Activated CD4-positive, alpha-beta memory T cell treated with anti-CD3 and anti-CD28 coated beads for 36 hours (primary cell): ENCODE results near the gene OGFR. TPM values are rescaled to one million over a fixed set of nuclear protein-coding genes. Genes with fewer than 3 reads are reported as not detected.
"Not testable (repeated sequence)": the region's sequence is repeated elsewhere in the genome, so short reads cannot be mapped to it uniquely, and the experiment has no call there.

Source experiments
- CTCF ChIA-PET: fragments of 350-600 bp; sonication (Branson Sonifier 250); formaldehyde crosslinking; loops from one replicate; lab custom pipeline; 2021; ENCODE audit warnings: antibody characterized with exemption, inconsistent platforms; lab: Charles Lee
- POLR2A ChIA-PET: fragments of 350-600 bp; sonication (Branson Sonifier 250); formaldehyde crosslinking; loops from one replicate; lab custom pipeline; 2021; ENCODE audit warnings: antibody characterized with exemption; lab: Charles Lee
- DNase-seq: peaks from one replicate; pipeline ENCODE4 v3.0.0-alpha.2; 2020
- H3K27ac Mint-ChIP-seq: one replicate; pipeline ENCODE4 v1.8.0; 2021; ENCODE audit warnings: mixed read lengths
- H3K27me3 Mint-ChIP-seq: one replicate; pipeline ENCODE4 v1.8.0; 2021; ENCODE audit warnings: mixed read lengths
- H3K36me3 Mint-ChIP-seq: one replicate; pipeline ENCODE4 v1.8.0; 2021; ENCODE audit warnings: mixed read lengths
- H3K4me1 Mint-ChIP-seq: one replicate; pipeline ENCODE4 v1.8.0; 2021; ENCODE audit warnings: low read depth, mixed read lengths
- H3K4me3 Mint-ChIP-seq: one replicate; pipeline ENCODE4 v1.8.0; 2021; ENCODE audit warnings: mild to moderate bottlenecking, mixed read lengths
- H3K9me3 Mint-ChIP-seq: one replicate; pipeline ENCODE4 v1.8.0; 2021; ENCODE audit warnings: mixed read lengths
- intact Hi-C: fragments of 100-400 bp; cut with micrococcal nuclease; formaldehyde crosslinking; loops from one replicate; pipeline ENCODE4 v1.15.1; 2023
- total RNA-seq, 2 experiments: library from RNA; stranded (reverse); gene quantifications; one replicate each; pipeline ENCODE4 v1.2.3, GENCODE V29; 2021

OGFR gene
- total RNA-seq, 2 experiments from 2014 or later, result 35.0 to 39.0 TPM

DNA sequence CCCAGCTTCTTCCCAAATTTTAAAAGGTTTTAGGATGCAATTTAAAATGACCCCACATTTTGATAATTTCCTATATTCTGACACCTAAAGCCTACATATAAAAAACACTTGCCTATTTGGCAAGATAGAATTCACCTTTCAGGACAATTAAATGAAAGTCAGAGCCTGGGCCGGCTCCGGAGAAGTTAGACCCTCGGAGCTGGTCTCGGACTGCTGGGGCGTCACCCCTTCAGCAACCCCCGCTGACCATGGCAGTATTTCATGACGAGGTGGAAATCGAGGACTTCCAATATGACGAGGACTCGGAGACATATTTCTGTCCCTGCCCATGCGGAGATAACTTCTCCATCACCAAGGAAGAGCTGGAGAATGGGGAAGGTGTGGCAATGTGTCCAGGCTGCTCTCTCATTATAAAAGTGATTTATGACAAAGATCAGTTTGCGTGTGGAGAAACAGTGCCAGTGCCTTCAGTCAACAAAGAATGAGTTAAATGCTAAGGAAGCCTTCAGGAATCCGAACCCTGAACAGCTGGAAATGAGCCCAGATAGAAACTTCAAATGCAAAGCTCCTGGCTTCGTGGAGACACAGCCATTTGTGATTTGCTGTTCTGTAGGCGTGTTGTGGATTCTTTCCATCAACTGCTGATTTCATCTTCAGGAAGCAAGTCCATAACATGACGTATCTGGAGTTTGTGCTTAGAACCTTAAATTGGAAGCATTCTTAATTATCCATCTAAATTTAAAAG lies 41.0 kb downstream of the OGFR start:
- peaks cover 2% of the 10 kb centered on the region for H3K36me3 Mint-ChIP-seq

DNA sequence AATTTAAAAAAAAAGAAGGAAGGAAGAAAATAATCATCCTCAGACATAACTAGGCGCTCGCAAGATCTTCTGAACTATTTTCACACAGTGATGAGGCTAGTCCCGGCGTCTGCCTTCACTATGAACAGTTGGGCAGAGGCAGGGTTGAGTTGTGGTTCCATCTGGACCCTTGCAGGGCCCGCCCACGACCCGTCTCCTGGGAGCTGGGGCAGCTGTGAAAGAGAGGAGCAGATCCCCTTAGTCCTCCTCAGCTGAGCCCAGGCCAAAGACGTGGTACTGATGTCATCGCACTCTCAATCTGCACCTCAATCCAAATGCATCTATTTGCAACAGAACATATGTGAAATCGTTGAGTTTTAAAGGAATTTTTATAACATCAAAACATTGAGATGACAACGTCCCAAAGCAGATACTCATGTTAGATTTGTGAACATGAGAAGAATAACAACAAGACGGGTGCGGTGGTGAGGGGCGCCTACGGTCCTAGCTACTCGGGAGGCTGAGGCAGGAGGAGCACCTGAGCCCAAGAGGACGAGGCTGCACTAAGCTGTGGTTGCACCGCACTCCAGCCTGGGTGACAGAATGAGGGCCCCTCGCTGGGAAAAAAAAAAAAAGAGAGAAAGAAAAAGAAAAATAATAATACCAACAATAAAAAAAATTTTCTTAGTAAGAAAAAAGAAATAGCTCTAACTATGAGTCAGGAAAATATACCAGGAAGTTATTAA lies 41.7 kb downstream of the OGFR start:
- no peaks in the 10 kb centered on the region for H3K27me3 Mint-ChIP-seq
- no peak overlapping the region for H3K27ac Mint-ChIP-seq
- H3K9me3 Mint-ChIP-seq, result no peaks in the 10 kb centered on the region
- H3K4me1 Mint-ChIP-seq, result no peaks in the 10 kb centered on the region
- no peak overlapping the region for H3K4me3 Mint-ChIP-seq
- intact Hi-C loops, result no loop called here
- ChIA-PET CTCF (interaction anchor here (1.0 kb wide), 1 partner anchor 54 kb away, joined by 4 read pairs; no protein-coding TSS in a partner anchor), POLR2A (no interaction called here)
- no peak for DNase-seq
- H3K36me3 Mint-ChIP-seq, result peaks cover 2% of the 10 kb centered on the region

More for the DNA sequence above, 41.0 kb downstream of the OGFR start:
- H3K27ac Mint-ChIP-seq, result no peak overlapping the region
- no peak overlapping the region for H3K4me3 Mint-ChIP-seq
- H3K4me1 Mint-ChIP-seq, result no peaks in the 10 kb centered on the region
- H3K27me3 Mint-ChIP-seq, result no peaks in the 10 kb centered on the region
- ChIA-PET POLR2A (no interaction called here), CTCF (no interaction called here)
- intact Hi-C loops, result no loop called here
- no peaks in the 10 kb centered on the region for H3K9me3 Mint-ChIP-seq
- no peak for DNase-seq

- CTCF ChIA-PET, result interaction anchor here (1.0 kb wide), 1 partner anchor 40 kb away, joined by 4 read pairs; no protein-coding TSS in a partner anchor
- H3K36me3 Mint-ChIP-seq, result peaks cover 12% of the 10 kb centered on the region
- H3K4me1 Mint-ChIP-seq, DNase-seq, intact Hi-C loops, H3K4me3 Mint-ChIP-seq, H3K27me3 Mint-ChIP-seq, H3K27ac Mint-ChIP-seq, H3K9me3 Mint-ChIP-seq, POLR2A ChIA-PET: not testable (repeated sequence)
Observed at GRCh38 chr20:62848917-62849316, 44.3 kb downstream of the OGFR start.

GRCh38 chr20:62849431-62849830 lies 44.8 kb downstream of the OGFR start:
- no peak for DNase-seq
- H3K4me3 Mint-ChIP-seq, result no peak overlapping the region
- intact Hi-C loops, result no loop called here
- POLR2A ChIA-PET, result no interaction called here
- no peaks in the 10 kb centered on the region for H3K9me3 Mint-ChIP-seq
- no peaks in the 10 kb centered on the region for H3K4me1 Mint-ChIP-seq
- H3K27ac Mint-ChIP-seq, result no peak overlapping the region
- CTCF ChIA-PET, result interaction anchor here (1.0 kb wide), 1 partner anchor 41 kb away, joined by 4 read pairs; no protein-coding TSS in a partner anchor
- peaks cover 13% of the 10 kb centered on the region for H3K36me3 Mint-ChIP-seq
- no peaks in the 10 kb centered on the region for H3K27me3 Mint-ChIP-seq

DNA sequence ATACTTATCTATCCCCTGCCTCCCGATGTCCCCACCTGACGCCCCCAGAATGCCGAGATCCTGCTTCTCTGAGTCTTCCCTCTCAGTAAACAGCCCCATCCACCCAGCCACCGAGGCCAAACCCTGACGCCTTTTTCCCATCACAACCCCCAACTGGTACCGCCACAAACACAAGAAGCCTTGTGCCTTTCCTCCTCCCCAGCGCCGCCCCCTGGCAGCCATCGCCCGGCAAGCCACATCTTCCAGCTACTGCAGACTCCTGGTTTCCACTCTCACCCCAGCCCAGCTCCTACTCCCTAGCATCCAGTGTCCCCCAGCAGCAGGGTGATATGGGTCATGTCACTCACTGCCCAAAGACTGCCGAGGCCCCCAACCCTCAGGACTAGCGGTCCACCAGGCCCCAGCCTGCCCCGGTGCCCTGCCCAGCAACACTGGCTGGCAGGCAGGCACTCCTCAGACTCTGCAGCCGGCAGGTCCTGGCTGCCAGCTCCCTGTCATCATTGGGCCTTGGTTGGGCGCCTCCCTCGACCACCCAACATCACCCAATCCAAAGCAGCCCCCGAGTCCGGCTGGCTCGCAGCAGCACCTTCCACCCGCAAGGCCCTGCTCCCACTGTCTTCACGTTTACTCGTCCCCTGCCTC lies 45.8 kb downstream of the OGFR start:
- no peak for DNase-seq
- intact Hi-C loops, result no loop called here
- H3K4me1 Mint-ChIP-seq, result no peaks in the 10 kb centered on the region
- no peaks in the 10 kb centered on the region for H3K27me3 Mint-ChIP-seq
- no peaks in the 10 kb centered on the region for H3K9me3 Mint-ChIP-seq
- no peak overlapping the region for H3K27ac Mint-ChIP-seq
- H3K4me3 Mint-ChIP-seq, result no peak overlapping the region
- ChIA-PET CTCF (no interaction called here), POLR2A (no interaction called here)
- peaks cover 16% of the 10 kb centered on the region for H3K36me3 Mint-ChIP-seq

DNA sequence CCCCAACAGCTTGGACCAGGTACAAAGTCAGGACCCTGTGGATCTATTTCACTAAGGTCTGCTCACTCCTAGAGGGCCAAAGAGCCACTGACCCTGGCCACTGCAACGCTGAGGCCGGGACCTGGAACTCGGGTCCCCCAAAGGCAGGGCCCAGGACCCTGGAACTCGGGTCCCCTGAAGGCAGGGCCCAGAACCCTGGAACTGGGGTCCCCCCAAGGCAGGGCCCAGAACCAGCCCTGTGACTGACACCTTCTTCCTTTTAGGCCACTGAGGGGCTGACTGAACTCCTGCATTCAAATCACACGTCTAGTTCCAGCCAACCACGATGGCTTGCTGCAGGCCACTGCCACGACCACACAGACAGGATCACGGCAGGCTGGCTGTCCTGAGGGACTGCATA lies 47.6 kb downstream of the OGFR start:
- DNase-seq, result no peak
- peaks cover 16% of the 10 kb centered on the region for H3K36me3 Mint-ChIP-seq
- H3K4me1 Mint-ChIP-seq, result no peaks in the 10 kb centered on the region
- H3K9me3 Mint-ChIP-seq, result no peaks in the 10 kb centered on the region
- H3K27ac Mint-ChIP-seq, result no peak overlapping the region
- intact Hi-C loops, result no loop called here
- no peaks in the 10 kb centered on the region for H3K27me3 Mint-ChIP-seq
- ChIA-PET CTCF (no interaction called here), POLR2A (no interaction called here)
- H3K4me3 Mint-ChIP-seq, result no peak overlapping the region

- Mint-ChIP-seq H3K27ac (no peak overlapping the region), H3K27me3 (no peaks in the 10 kb centered on the region), H3K4me3 (no peak overlapping the region), H3K4me1 (no peaks in the 10 kb centered on the region), H3K36me3 (peaks cover 19% of the 10 kb centered on the region), H3K9me3 (no peaks in the 10 kb centered on the region)
- CTCF ChIA-PET, result no interaction called here
- POLR2A ChIA-PET, result no interaction called here
- intact Hi-C loops, result no loop called here
- no peak for DNase-seq
Observed at GRCh38 chr20:62852841-62853240, 48.2 kb downstream of the OGFR start.

DNA sequence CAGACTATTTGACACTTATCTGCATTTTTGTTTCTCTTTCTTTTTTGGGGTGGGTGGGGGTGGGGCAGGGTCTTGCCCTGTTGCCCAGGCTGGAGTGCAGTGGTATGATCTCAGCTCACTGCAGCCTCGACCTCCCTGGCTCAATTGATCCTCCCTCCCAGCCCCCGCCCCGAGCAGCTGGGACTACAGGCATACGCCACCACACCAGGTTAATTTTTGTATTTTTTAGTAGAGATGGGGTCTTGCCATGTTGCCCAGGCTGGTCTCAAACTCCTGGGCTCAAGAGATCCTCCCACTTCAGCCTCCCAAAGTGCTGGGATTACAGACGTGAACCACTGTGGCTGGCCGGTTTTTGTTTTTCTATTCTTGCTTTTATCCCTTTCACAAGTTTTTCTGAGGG lies 48.7 kb downstream of the OGFR start:
- H3K9me3 Mint-ChIP-seq, H3K4me3 Mint-ChIP-seq, H3K4me1 Mint-ChIP-seq, intact Hi-C loops, CTCF ChIA-PET, DNase-seq, H3K27me3 Mint-ChIP-seq, POLR2A ChIA-PET, H3K27ac Mint-ChIP-seq: not testable (repeated sequence)
- peaks cover 18% of the 10 kb centered on the region for H3K36me3 Mint-ChIP-seq

GRCh38 chr20:62854121-62854520 lies 49.5 kb downstream of the OGFR start:
- ChIA-PET POLR2A (no interaction called here), CTCF (interaction anchor here (1.6 kb wide), 1 partner anchor 62 kb away, joined by 4 read pairs; no protein-coding TSS in a partner anchor)
- DNase-seq, result no peak
- no peaks in the 10 kb centered on the region for H3K9me3 Mint-ChIP-seq
- peaks cover 18% of the 10 kb centered on the region for H3K36me3 Mint-ChIP-seq
- H3K4me3 Mint-ChIP-seq, result no peak overlapping the region
- H3K27me3 Mint-ChIP-seq, result no peaks in the 10 kb centered on the region
- no peak overlapping the region for H3K27ac Mint-ChIP-seq
- H3K4me1 Mint-ChIP-seq, result no peaks in the 10 kb centered on the region
- intact Hi-C loops, result no loop called here

DNA sequence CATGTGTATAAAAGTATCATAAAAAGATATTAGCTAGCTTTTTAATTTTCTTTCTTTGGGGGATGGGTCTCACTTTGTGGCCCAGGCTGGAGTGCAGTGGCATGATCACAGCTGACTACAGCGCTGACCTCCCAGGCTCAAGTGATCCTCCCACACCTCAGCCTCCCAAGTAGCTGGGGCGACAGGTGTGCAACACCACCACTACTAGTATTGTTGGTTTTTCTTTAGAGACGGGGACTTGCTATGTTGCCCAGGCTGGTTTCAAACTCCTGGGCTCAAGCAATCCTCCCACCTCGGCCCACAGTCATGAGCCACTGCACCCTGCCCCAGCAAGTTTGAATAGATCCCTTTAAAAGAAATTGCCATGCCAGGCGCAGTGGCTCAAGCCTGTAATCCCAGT lies 50.5 kb downstream of the OGFR start:
- H3K4me1 Mint-ChIP-seq, result peaks cover 7% of the 10 kb centered on the region
- H3K27ac Mint-ChIP-seq, result no peak overlapping the region
- no peaks in the 10 kb centered on the region for H3K27me3 Mint-ChIP-seq
- no peak overlapping the region for H3K4me3 Mint-ChIP-seq
- intact Hi-C loops, result no loop called here
- POLR2A ChIA-PET, result no interaction called here
- CTCF ChIA-PET, result interaction anchor here (0.6 to 1.6 kb wide), 3 partner anchors 33 to 446 kb away, joined by 3 to 4 read pairs (median 3); no protein-coding TSS in a partner anchor
- no peak for DNase-seq
- peaks cover 18% of the 10 kb centered on the region for H3K36me3 Mint-ChIP-seq
- H3K9me3 Mint-ChIP-seq, result no peaks in the 10 kb centered on the region

GRCh38 chr20:62856931-62857619 lies 52.4 kb downstream of the OGFR start:
- H3K4me1 Mint-ChIP-seq, result peaks cover 14% of the 10 kb centered on the region
- no peak overlapping the region for H3K4me3 Mint-ChIP-seq
- no peaks in the 10 kb centered on the region for H3K9me3 Mint-ChIP-seq
- H3K27ac Mint-ChIP-seq, result no peak overlapping the region
- ChIA-PET POLR2A (no interaction called here), CTCF (no interaction called here)
- H3K27me3 Mint-ChIP-seq, result no peaks in the 10 kb centered on the region
- no peak for DNase-seq
- intact Hi-C loops, result no loop called here
- peaks cover 18% of the 10 kb centered on the region for H3K36me3 Mint-ChIP-seq
